HEK293T (cell line): Measurements from ENCODE around the gene JMJD1C.

Experiments
- ARNT ChIP-seq: fragments of 450-650 bp; IDR thresholded peaks from 2 replicates; pipeline ENCODE4 v1.6.1; 2017; ENCODE audit warnings: mild to moderate bottlenecking
- FOXA1 ChIP-seq: fragments of 450-650 bp; IDR thresholded peaks from 2 replicates; pipeline ENCODE4 v1.6.1; 2016; ENCODE audit warnings: mild to moderate bottlenecking
- FOXM1 ChIP-seq: fragments of 450-650 bp; IDR thresholded peaks from 2 replicates; pipeline ENCODE4 v1.6.1; 2017; ENCODE audit warnings: mild to moderate bottlenecking, borderline replicate concordance
- TARDBP ChIP-seq: fragments of 450-650 bp; IDR thresholded peaks from 2 replicates; pipeline ENCODE4 v1.6.1; 2016
- ZNF384 ChIP-seq: fragments of 450-650 bp; IDR thresholded peaks from 2 replicates; pipeline ENCODE4 v1.6.1; 2016

- no peak for TF ChIP-seq FOXM1
- TF ChIP-seq ARNT: no peak
- TF ChIP-seq FOXA1: no peak
- TF ChIP-seq TARDBP: no peak
- TF ChIP-seq ZNF384: no peak
Measured at GRCh38 chr10:63280386-63280785, 185.4 kb downstream of the JMJD1C start.
